SHP77 (cell line): ENCODE measurements around the gene DNM3.
"Not testable (repeated sequence)": the region's sequence is repeated elsewhere in the genome, so short reads cannot be mapped to it uniquely, and the experiment has no call there.

ENCODE experiments used
- DNase-seq, 2 experiments: peaks; one replicate each; lab custom pipeline; 2025; lab: John Stamatoyannopoulos, UW

DNM3 gene

GRCh38 chr1:172024944-172025738 lies 183.8 kb downstream of the DNM3 start:
- DNase-seq = not testable (repeated sequence)

GRCh38 chr1:172040466-172040865 lies 199.2 kb downstream of the DNM3 start:
- DNase-seq = no peak

- no peak for DNase-seq
Observed at GRCh38 chr1:172041102-172041501, 199.8 kb downstream of the DNM3 start.

GRCh38 chr1:172041742-172042141 lies 200.4 kb downstream of the DNM3 start:
- DNase-seq = peak in 1 of 2 experiments; percentile 7

DNA sequence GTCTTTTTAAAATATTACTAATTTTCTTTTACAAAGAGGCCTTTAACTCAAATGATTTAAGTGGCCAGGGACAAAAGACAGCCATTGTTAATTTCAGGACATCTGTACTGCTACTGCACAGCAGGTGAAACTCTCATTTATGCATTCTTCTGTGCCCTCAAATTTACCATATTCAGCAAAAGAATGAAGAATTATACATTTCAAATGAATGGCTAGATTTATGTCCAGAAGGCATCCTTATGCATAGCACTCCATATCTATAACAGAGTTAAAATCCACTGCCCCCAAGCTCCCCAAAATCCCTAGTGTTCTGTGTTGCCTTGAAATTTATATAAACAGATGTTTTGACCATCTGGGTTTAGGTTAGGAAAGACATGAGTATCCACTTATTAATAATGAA lies 202.6 kb downstream of the DNM3 start:
- DNase-seq = no peak

GRCh38 chr1:172051898-172052297 lies 210.6 kb downstream of the DNM3 start:
- no peak for DNase-seq

- no peak for DNase-seq
Observed at GRCh38 chr1:172054172-172054571, 212.9 kb downstream of the DNM3 start.

- DNase-seq = not testable (repeated sequence)
Observed at GRCh38 chr1:172055816-172056419, 214.6 kb downstream of the DNM3 start.

- no peak for DNase-seq
Observed at GRCh38 chr1:172068334-172068733, 227.0 kb downstream of the DNM3 start.

DNA sequence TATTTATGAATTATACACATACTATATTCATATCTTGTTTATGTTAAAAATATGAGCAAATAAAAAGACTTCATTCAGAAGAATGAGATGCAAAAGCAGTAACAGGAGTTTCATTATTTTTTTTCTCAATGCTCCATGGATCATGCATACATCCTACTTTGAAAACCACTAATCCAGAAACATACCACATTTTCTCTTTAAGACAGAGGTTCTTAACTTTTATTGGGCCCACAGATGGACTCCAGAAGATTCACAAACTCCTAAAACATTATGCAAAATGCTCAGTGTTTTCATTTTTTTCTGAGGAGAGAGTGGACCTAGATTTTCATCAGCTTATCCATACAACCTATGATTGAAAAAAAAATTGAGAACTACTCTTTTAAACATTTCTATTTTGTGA lies 227.8 kb downstream of the DNM3 start:
- DNase-seq = no peak

GRCh38 chr1:172069534-172069933 lies 228.2 kb downstream of the DNM3 start:
- no peak for DNase-seq

- no peak for DNase-seq
Observed at GRCh38 chr1:172070055-172070454, 228.8 kb downstream of the DNM3 start.

DNA sequence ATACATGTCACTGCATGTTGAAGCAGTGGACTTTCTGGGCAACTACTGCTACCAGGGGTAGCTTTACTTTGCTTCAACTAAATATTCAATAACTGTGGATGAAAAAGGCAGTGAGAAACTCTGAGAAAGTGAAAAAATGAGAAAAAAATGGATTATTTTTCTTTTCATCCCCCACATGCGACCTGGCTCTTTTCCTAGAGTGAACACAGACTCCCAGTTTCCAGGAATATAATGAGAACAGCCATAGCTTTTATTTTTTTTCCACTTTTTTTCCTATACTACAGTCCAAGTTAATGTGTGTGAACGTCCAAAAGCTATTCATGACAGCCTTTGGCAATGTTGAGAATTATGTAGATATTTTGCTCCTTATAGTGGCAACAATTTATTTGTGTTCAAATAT lies 230.4 kb downstream of the DNM3 start:
- DNase-seq = no peak

- not testable (repeated sequence) for DNase-seq
Observed at GRCh38 chr1:172079859-172080258, 238.6 kb downstream of the DNM3 start.

- DNase-seq = no peak
Observed at GRCh38 chr1:172083191-172083590, 241.9 kb downstream of the DNM3 start.

GRCh38 chr1:172084876-172085275 lies 243.6 kb downstream of the DNM3 start:
- DNase-seq = no peak

GRCh38 chr1:172085317-172085716 lies 244.0 kb downstream of the DNM3 start:
- DNase-seq = no peak

DNA sequence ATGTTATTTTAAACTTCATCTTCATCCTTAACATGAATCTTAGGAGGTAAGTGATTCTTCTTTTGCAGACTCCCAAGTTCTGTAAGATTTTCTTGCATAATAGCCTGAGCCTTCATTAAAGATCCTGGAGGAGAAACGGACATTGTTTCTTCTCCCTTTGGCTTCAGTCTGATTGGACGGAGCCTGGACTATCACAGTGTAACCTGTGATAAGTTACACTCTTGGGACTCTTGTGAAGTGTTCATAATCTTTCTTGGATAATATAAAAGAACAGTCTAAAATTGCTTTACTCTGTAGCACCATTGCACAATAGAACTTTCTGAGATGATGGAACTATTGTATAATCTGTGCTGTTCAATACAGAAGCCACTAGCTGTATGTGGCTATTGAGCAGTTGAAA lies 244.8 kb downstream of the DNM3 start:
- DNase-seq = no peak

DNA sequence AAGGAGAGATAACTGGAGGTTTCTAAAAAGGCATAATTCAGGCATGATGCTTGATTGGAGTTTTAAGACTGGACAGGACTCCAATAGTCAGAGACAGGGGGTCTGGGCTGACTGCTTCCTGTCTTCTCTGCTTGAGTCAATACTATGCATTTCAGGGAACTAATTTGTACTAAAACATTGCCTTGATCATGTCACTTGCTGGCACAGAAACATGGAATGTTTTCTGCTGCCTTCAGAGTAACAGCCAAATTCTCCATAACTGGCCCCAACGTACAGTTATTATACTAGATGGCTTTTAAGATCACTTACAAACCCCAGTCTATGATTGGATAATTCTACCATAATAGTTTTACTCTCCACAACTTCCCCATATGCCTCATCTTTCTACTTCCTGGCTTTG lies 247.0 kb downstream of the DNM3 start:
- no peak for DNase-seq

- no peak for DNase-seq
Observed at GRCh38 chr1:172089768-172090510, 248.6 kb downstream of the DNM3 start.

- no peak for DNase-seq
Observed at GRCh38 chr1:172090511-172090817, 249.2 kb downstream of the DNM3 start.

DNA sequence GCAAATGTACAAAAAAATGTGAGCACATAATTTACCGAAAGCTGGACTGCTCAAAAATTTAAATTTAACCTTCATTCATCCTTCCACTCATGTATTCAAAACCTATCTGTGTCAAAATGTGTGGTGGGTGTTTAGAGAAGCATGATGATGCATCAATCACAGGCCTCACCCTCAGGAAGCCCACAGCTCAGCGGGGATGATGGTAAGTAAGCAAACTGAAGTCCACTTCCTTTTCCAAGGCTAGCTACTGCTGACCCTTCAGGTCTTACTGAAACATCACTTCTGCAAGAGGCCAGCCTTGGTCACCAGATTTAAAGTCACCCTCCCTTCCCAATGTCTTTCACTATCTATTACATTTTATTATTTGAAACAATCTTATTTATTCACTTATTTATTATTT lies 254.5 kb downstream of the DNM3 start:
- no peak for DNase-seq

- no peak for DNase-seq
Observed at GRCh38 chr1:172105230-172105629, 263.9 kb downstream of the DNM3 start.
